Measurements from ENCODE around the gene SCUBE3. TPM values are rescaled to one million over a fixed set of nuclear protein-coding genes. Genes with fewer than 3 reads are reported as not detected.

The SCUBE3 gene
- total and polyA plus RNA-seq, 2 of the 8 experiments (the other 6 are each of a cell fraction or from before 2014, with no cell fraction given): 0.80 to 1.0 TPM

DNA sequence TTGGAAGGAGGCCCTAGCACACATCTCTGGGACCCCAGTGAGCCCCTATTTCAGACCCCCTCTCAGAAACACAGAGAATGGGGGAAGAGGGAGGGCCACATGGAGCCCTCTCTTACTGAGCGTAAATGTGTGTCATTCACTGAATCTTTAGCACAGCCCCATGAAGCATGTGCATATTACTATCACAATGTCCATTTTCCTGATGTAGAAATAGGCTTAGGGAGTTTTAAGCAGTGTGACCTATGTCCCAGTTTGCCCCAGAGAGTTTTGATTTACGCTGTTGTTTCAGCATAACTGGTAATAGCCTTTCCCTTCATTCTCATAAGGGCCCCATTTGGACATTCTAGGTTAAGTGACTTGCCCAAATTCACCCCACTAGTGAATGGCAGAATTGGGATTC, 47.6 kb upstream of the SCUBE3 start:
- Histone ChIP-seq H3K79me1 (ENCODE audit: low read depth, low read length) (no peaks in the 10 kb centered on the region), H3K4me1 (replicated peaks in 1 of 4; ENCODE audit: control insufficient read depth in 3 of 4, insufficient read depth in 4 of 4, low read length in 3 of 4) (no peaks in the 10 kb centered on the region), H2AFZ (ENCODE audit: low read length) (no peak overlapping the region; the same call in 1 of the 2 replicates), H3K9me3 (ENCODE audit: insufficient read depth in 2 of 2, low read depth in 1 of 2, low read length in 1 of 2) (peaks cover 0 to 2% of the 10 kb centered on the region in 2 experiments; a peak in 1 of 4 replicates), H3K56ac (replicated peaks; ENCODE audit: insufficient read length, low read depth, low read length) (no peak overlapping the region), H3K4me2 (ENCODE audit: insufficient read depth in 1 of 2, low read depth in 2 of 2, low read length in 2 of 2) (no peak overlapping the region), H2BK20ac (ENCODE audit: low read length) (no peak overlapping the region), H3K9ac (replicated peaks in 1 of 4; ENCODE audit: extremely low read depth in 1 of 4, low read depth in 3 of 4, low read length in 3 of 4) (no peak overlapping the region), H3K23me2 (ENCODE audit: low read depth, low read length) (peaks cover 5% of the 10 kb centered on the region; the same call in 1 of the 2 replicates), H2AK5ac (ENCODE audit: low read depth, low read length) (no peak overlapping the region), H2BK12ac (ENCODE audit: low read depth, low read length) (no peak overlapping the region), H4K8ac (ENCODE audit: extremely low read depth, insufficient read depth, low read length) (no peak overlapping the region), H2BK5ac (ENCODE audit: low read depth, low read length) (no peak overlapping the region), H3K18ac (ENCODE audit: extremely low read depth, low read length) (no peak overlapping the region), H3K27me3 (replicated peaks in 1 of 4; ENCODE audit: control insufficient read depth in 3 of 4, extremely low read depth in 1 of 4, insufficient read depth in 3 of 4, low read length in 3 of 4) (peaks cover 0 to 2% (median under 1%) of the 10 kb centered on the region in 4 experiments; a peak in 4 of 7 replicates), H4K5ac (ENCODE audit: insufficient read length, low read depth, low read length) (no peak overlapping the region), H3K14ac (ENCODE audit: insufficient read length) (no peak overlapping the region), H3K4me3 (ENCODE audit: extremely low read depth in 1 of 4, insufficient read depth in 2 of 4, low read depth in 3 of 4, low read length in 4 of 4) (no peak overlapping the region), H3K36me3 (ENCODE audit: control insufficient read depth in 2 of 4, insufficient read depth in 4 of 4, low read length in 3 of 4) (no peaks in the 10 kb centered on the region), H2BK15ac (ENCODE audit: low read length) (no peak overlapping the region), H3K23ac (ENCODE audit: insufficient read length) (no peak overlapping the region), H3K27ac (ENCODE audit: low read depth, low read length) (no peak overlapping the region), H4K20me1 (replicated peaks in 1 of 2; ENCODE audit: control insufficient read depth in 1 of 2, insufficient read depth in 2 of 2, low read length in 2 of 2) (peaks cover 0 to 3% of the 10 kb centered on the region in 2 experiments), H4K91ac (replicated peaks; ENCODE audit: insufficient read length, low read length) (no peak overlapping the region), H3K4ac (replicated peaks; ENCODE audit: insufficient read length, low read depth, low read length) (no peak overlapping the region), H3K79me2 (ENCODE audit: control insufficient read depth in 1 of 2, insufficient read depth in 2 of 2, low read length in 2 of 2) (no peaks in the 10 kb centered on the region), H2BK120ac (replicated peaks; ENCODE audit: low read depth, low read length) (no peak overlapping the region)
- POLR2A ChIA-PET (ENCODE audit: partially characterized antibody): no interaction called here
- FAIRE-seq (no peak), DNase-seq (ENCODE audit: low read depth in 1 of 2, low spot score in 2 of 2) (no peak)
- WGBS, 2 experiments (ENCODE audit: extremely low coverage in 1 of 2, insufficient coverage in 1 of 2, insufficient read length in 1 of 2, insufficient replicate concordance in 2 of 2, low coverage in 1 of 2, low lambda C conversion rate in 2 of 2, missing lambda C conversion rate in 1 of 2): 88% methylated on average over 2 of the region's 2 CpGs; no CpG with 5 or more reads in 1 of the 2 experiments
- CTCF ChIA-PET (ENCODE audit: partially characterized antibody): interaction anchor here (0.8 to 3.7 kb wide), 6 partner anchors 11 to 179 kb away, joined by 3 to 19 read pairs (median 4); no protein-coding TSS in a partner anchor
- TF ChIP-seq RBBP5 (IDR thresholded peaks at IDR 0.05; ENCODE audit: borderline replicate concordance, low read depth, low read length) (no peak), KDM4A (IDR thresholded peaks at IDR 0.05; ENCODE audit: low read depth, low read length, severe bottlenecking) (no peak), CHD2 (IDR thresholded peaks at IDR 0.05; ENCODE audit: low read length) (no peak), CBX5 (IDR thresholded peaks at IDR 0.05; ENCODE audit: low read depth, low read length) (no peak), FOSL1 (IDR thresholded peaks at IDR 0.05; ENCODE audit: insufficient read depth, low read depth, low read length) (no peak), KDM5A (IDR thresholded peaks at IDR 0.05; ENCODE audit: low read length) (no peak), CEBPB (IDR thresholded peaks at IDR 0.05; ENCODE audit: low read depth, low read length) (no peak), BRCA1 (IDR thresholded peaks at IDR 0.05; ENCODE audit: low read depth, low read length) (no peak), SIN3A (conservative IDR thresholded peaks at IDR 0.05 in 1 of 2, IDR thresholded peaks at IDR 0.05 in 1 of 2; ENCODE audit: low read depth in 1 of 2, low read length in 2 of 2) (no peak), ZNF274 (IDR thresholded peaks at IDR 0.05; ENCODE audit: borderline replicate concordance, extremely low read depth, low read length) (no peak), SIX5 (IDR thresholded peaks at IDR 0.05; ENCODE audit: low read depth, low read length) (no peak)
- TF ChIP-seq, protein P1, sequence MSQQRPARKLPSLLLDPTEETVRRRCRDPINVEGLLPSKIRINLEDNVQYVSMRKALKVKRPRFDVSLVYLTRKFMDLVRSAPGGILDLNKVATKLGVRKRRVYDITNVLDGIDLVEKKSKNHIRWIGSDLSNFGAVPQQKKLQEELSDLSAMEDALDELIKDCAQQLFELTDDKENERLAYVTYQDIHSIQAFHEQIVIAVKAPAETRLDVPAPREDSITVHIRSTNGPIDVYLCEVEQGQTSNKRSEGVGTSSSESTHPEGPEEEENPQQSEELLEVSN (IDR thresholded peaks at IDR 0.05): no peak
- TF ChIP-seq, protein P2, sequence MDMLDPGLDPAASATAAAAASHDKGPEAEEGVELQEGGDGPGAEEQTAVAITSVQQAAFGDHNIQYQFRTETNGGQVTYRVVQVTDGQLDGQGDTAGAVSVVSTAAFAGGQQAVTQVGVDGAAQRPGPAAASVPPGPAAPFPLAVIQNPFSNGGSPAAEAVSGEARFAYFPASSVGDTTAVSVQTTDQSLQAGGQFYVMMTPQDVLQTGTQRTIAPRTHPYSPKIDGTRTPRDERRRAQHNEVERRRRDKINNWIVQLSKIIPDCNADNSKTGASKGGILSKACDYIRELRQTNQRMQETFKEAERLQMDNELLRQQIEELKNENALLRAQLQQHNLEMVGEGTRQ (IDR thresholded peaks at IDR 0.05; ENCODE audit: low read length): no peak

Measured in H1 (cell line).